K562 (cell line): Measurements from ENCODE around the gene ARAP1. TPM values are rescaled to one million over a fixed set of nuclear protein-coding genes. Genes with fewer than 3 reads are reported as not detected.

Source experiments
- ATAC-seq: fragments of 200-7000 bp; cut with Tn5 transposase; 3 replicates; pipeline ENCODE4 v1.9.1; 2020; ENCODE audit warnings: moderate library complexity
- BruUV-seq: library from RNA; stranded (reverse); fragments of 400-500 nt; replicated peaks from 2 replicates; lab custom pipeline; 2021; lab: Mats Ljungman, UMichigan
- CTCF ChIA-PET: fragments of 300-600 bp; formaldehyde crosslinking; extraction: SDS; loops from one replicate; lab custom pipeline; 2021; ENCODE audit warnings: low intra/inter-chr PET ratio; lab: Yijun Ruan, JAX
- POLR2A ChIA-PET: fragments of 300-600, 350-650 bp; sonication (Branson Sonifier 250); formaldehyde crosslinking; extraction: SDS; loops from one replicate; lab custom pipeline; 2021; ENCODE audit warnings: antibody characterized with exemption, inconsistent platforms; lab: Yijun Ruan, JAX
- DNase-seq, 4 experiments: peaks; one replicate each; pipeline versions ENCODE4 v3.0.0 to v3.0.0-alpha.2; 2011 to 2018; ENCODE audit warnings: low spot score in 3 of 4, mixed read lengths in 3 of 4; ENCODE audit errors: extremely low read depth in 1 of 4
- FAIRE-seq: peaks from 2 replicates; lab custom pipeline; 2011; peaks lifted over from hg19 to GRCh38; lab: Jason Lieb, UNC
- H2AFZ ChIP-seq: 2 replicates; pipeline ENCODE4 v1.6.0; 2011; ENCODE audit warnings: low read depth, low read length, control low read depth, inconsistent platforms
- H3K27ac ChIP-seq: fragments of 200-600 bp; 3 replicates; pipeline ENCODE4 v1.8.0; 2011; ENCODE audit warnings: low read depth, mild to moderate bottlenecking, control low read depth, inconsistent platforms, low read length, moderate library complexity, mixed read lengths; ENCODE audit errors: extremely low read depth
- H3K27me3 ChIP-seq, 2 experiments: fragments of 300-600 bp in 1 of 2; 2 replicates in 1 of 2; 3 replicates in 1 of 2; pipeline versions ENCODE4 v1.6.0 to v1.8.0; 2011; ENCODE audit warnings: inconsistent platforms in 2 of 2, low read length in 2 of 2, mild to moderate bottlenecking in 1 of 2, mixed read lengths in 1 of 2, moderate library complexity in 1 of 2; ENCODE audit not compliant: control insufficient read depth in 2 of 2, insufficient read depth in 2 of 2
- H3K36me3 ChIP-seq: fragments of 300-600 bp; 3 replicates; pipeline ENCODE4 v1.8.0; 2011; ENCODE audit warnings: mild to moderate bottlenecking, low read length, inconsistent platforms; ENCODE audit not compliant: control insufficient read depth, insufficient read depth
- H3K4me1 ChIP-seq, 2 experiments: fragments of 200-600 bp in 1 of 2; replicated peaks in 1 of 2; 2 replicates in 1 of 2; 3 replicates in 1 of 2; pipeline versions ENCODE4 v1.5.1 to v1.8.0; 2011; ENCODE audit warnings: inconsistent platforms in 2 of 2, low read length in 2 of 2, mild to moderate bottlenecking in 1 of 2, mixed read lengths in 1 of 2, moderate library complexity in 1 of 2; ENCODE audit not compliant: control insufficient read depth in 2 of 2, insufficient read depth in 2 of 2
- H3K4me2 ChIP-seq: 2 replicates; pipeline ENCODE4 v1.6.1; 2011; ENCODE audit warnings: low read length, control low read depth, inconsistent platforms, mixed read lengths; ENCODE audit not compliant: insufficient read depth
- H3K4me3 ChIP-seq: fragments of 200-600 bp; sonication (generic), shearing (Covaris generic); 2 replicates; pipeline ENCODE4 v1.5.1; 2016; ENCODE audit warnings: control low read depth, inconsistent platforms
- H3K79me2 ChIP-seq: fragments of 200-600 bp; 3 replicates; pipeline ENCODE4 v1.8.0; 2011; ENCODE audit warnings: low read length, inconsistent platforms; ENCODE audit not compliant: control insufficient read depth, insufficient read depth
- H3K9ac ChIP-seq, 2 experiments: 2 replicates each; pipeline versions ENCODE4 v1.6.0 to v1.6.1; 2011; ENCODE audit warnings: low read depth in 2 of 2, low read length in 2 of 2, control low read depth in 1 of 2, inconsistent platforms in 1 of 2, mild to moderate bottlenecking in 1 of 2, mixed read lengths in 1 of 2; ENCODE audit not compliant: insufficient read depth in 1 of 2
- H3K9me1 ChIP-seq: one replicate; pipeline ENCODE4 v1.6.0; 2011; ENCODE audit warnings: inconsistent platforms, mild to moderate bottlenecking, low read length, moderate library complexity; ENCODE audit not compliant: control insufficient read depth, insufficient read depth
- H3K9me3 ChIP-seq: replicated peaks from 2 replicates; pipeline ENCODE4 v1.5.1; 2011; ENCODE audit warnings: low read depth, low read length, inconsistent platforms; ENCODE audit not compliant: control insufficient read depth, insufficient read depth
- H4K20me1 ChIP-seq: replicated peaks from 2 replicates; pipeline ENCODE4 v1.6.1; 2011; ENCODE audit warnings: low read length, inconsistent platforms, mixed read lengths; ENCODE audit not compliant: control insufficient read depth, insufficient read depth
- ADNP ChIP-seq: fragments of 200-800 bp; sonication (Bioruptor generic); IDR thresholded peaks from 2 replicates; pipeline ENCODE4 v1.6.1; 2016; ENCODE audit warnings: missing genetic modification characterization, missing compliant biosample characterization
- ARID4B ChIP-seq: sonication (generic); formaldehyde crosslinking; IDR thresholded peaks from 2 replicates; pipeline ENCODE4 v1.8.0; 2022; ENCODE audit warnings: mild to moderate bottlenecking, missing genetic modification reagents
- CTBP1 ChIP-seq: fragments of 450-650 bp; IDR thresholded peaks from 2 replicates; pipeline ENCODE4 v1.6.1; 2016; ENCODE audit warnings: borderline replicate concordance
- E2F6 ChIP-seq, 2 experiments: IDR thresholded peaks; 2 replicates each; pipeline ENCODE4 v1.6.1; 2011; ENCODE audit warnings: borderline replicate concordance in 1 of 2, control low read depth in 1 of 2, low read depth in 1 of 2, low read length in 1 of 2, mild to moderate bottlenecking in 1 of 2, mixed read lengths in 1 of 2, moderate library complexity in 1 of 2; ENCODE audit not compliant: insufficient read depth in 1 of 2, insufficient read length in 1 of 2, poor library complexity in 1 of 2, severe bottlenecking in 1 of 2; ENCODE audit errors: extremely low read depth in 1 of 2
- EP300 ChIP-seq: IDR thresholded peaks from 2 replicates; pipeline ENCODE4 v1.6.1; 2012; ENCODE audit warnings: low read length, improper control_type of control experiment
- ETS1 ChIP-seq: conservative IDR thresholded peaks from 2 replicates; pipeline ENCODE4 v1.6.1; 2011; ENCODE audit warnings: low read depth, mild to moderate bottlenecking, low read length; ENCODE audit not compliant: control insufficient read depth
- MCM7 ChIP-seq, 2 experiments: fragments of 450-650 bp; IDR thresholded peaks; 2 replicates each; pipeline ENCODE4 v1.6.1; 2016 to 2018
- MYC ChIP-seq, 2 experiments: fragments of 250-450 bp in 1 of 2; sonication (Bioruptor Pico) in 1 of 2; IDR thresholded peaks; 2 replicates each; pipeline versions ENCODE4 v1.5.1 to v1.6.1; 2012 to 2021; ENCODE audit warnings: low read depth in 2 of 2, borderline replicate concordance in 1 of 2, improper control_type of control experiment in 1 of 2, low read length in 1 of 2, mild to moderate bottlenecking in 1 of 2, moderate library complexity in 1 of 2
- RB1 ChIP-seq: fragments of 450-650 bp; IDR thresholded peaks from 2 replicates; pipeline ENCODE4 v1.6.1; 2017; ENCODE audit warnings: low read depth, mild to moderate bottlenecking
- TAF1 ChIP-seq: IDR thresholded peaks from 2 replicates; pipeline ENCODE4 v1.6.1; 2011; ENCODE audit warnings: mild to moderate bottlenecking, low read length, moderate library complexity; ENCODE audit not compliant: insufficient read depth, control insufficient read depth, severe bottlenecking; ENCODE audit errors: extremely low read depth
- ZEB2 ChIP-seq: fragments of 450-650 bp; IDR thresholded peaks from 2 replicates; pipeline ENCODE4 v1.6.1; 2016
- ZNF77 ChIP-seq: fragments of 250-450 bp; sonication (Bioruptor Pico); IDR thresholded peaks from 2 replicates; pipeline ENCODE4 v1.5.0; 2020
- WGBS: fragments of 100-300 bp; shearing (Covaris generic); methylation state at CpG from one replicate; pipeline ENCODE4 v1.1.6; 2016; ENCODE audit warnings: low coverage, mixed read lengths; ENCODE audit not compliant: insufficient coverage; ENCODE audit errors: missing lambda C conversion rate; 5-methylcytosine and 5-hydroxymethylcytosine counted together
- in situ Hi-C: fragments of 300-500 bp; cut with MboI; formaldehyde crosslinking; loops from 4 replicates; pipeline ENCODE4 v1.15.0; 2018; ENCODE audit warnings: inconsistent platforms, mixed read lengths
- intact Hi-C: fragments of 100-400 bp; cut with micrococcal nuclease; formaldehyde crosslinking; loops from 2 replicates; pipeline ENCODE4 v1.14.2; 2022
- polyA plus RNA-seq, 8 experiments: library from polyadenylated mRNA; depleted of rRNA in 4 of 8; stranded (reverse) in 5 of 8; unstranded in 3 of 8; fragments of >200 nt; fragmentation: Nextera tagmentation in 2 of 8; fragmentation: Illumina TruSeq in 1 of 8; extraction: Ambion mirVana in 2 of 8; extraction: Trizol in 1 of 8; gene quantifications; 2 replicates each; pipeline versions ENCODE4 v1.2.1 to v1.2.3, GENCODE V29; 2011 to 2014; ENCODE audit warnings: inconsistent platforms in 1 of 8, missing spikeins in 1 of 8
- total RNA-seq, 7 experiments: library from RNA; depleted of rRNA in 6 of 7; stranded (reverse); fragments of >200 nt in 6 of 7; fragmentation: Illumina TruSeq in 2 of 7; extraction: Trizol in 2 of 7; gene quantifications; 2 replicates each; pipeline versions ENCODE4 v1.2.1 to v1.2.3, GENCODE V29; 2011 to 2021; ENCODE audit warnings: low replicate concordance in 1 of 7

Gene ARAP1
- total and polyA plus RNA-seq, 9 of the 15 experiments (the other 6 are each of a cell fraction or from before 2014, with no cell fraction given) = 0.23 to 67.0 (median 24.6) TPM

DNA sequence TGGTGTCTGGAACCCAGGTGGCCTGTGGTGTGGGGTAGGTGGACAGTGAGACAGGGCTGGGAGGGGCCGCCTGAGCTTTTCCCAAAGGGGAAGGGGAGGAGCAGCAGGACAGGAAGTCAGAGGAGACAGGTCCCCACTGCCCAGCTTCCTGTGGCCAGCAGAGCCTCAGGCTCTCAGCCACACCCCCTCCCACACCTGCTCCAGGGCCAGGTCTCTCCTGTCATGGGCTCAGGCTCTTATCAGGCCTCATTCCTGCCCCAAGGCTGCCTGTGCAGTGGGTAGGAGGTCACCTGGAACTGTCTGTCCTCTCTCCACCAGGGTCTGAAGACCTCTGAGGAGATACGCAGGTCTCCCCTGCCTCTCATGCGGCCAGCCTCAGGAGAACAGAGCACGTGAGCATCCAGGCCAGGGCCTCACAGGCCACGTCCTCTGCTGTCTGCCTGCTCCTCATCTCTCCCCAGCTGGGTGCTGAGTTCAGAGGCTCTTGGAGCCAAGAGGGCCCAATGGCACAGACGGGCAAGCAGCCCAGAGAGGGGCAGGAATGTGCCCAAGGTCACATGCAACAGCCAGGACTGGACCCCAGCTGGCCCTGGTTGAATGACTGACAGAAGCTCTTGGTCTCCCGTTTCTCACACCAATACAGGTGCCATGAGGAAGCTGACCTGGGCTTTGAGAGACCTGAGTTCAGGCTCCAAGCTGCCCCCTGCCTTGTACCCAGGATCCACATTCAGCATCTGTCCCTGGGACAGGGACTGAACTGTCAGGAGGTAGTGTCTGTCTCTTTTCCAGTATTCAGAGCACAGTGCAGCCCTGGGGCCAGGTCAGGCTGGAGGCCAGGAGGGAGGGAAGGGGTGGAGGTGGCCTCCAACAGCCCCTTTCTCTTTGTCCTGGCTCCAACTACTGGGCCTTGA is 24.9 kb upstream of the ARAP1 start:
- H3K4me3 ChIP-seq = peak overlapping the region; percentile 4; the same call in 1 of the 2 replicates
- BruUV-seq = no TSS peak
- no peaks in the 10 kb centered on the region for H4K20me1 ChIP-seq
- H2AFZ ChIP-seq = peak overlapping the region; percentile 75
- peak overlapping the region; percentile 79 to 87 for H3K9ac ChIP-seq
- POLR2A ChIA-PET = interaction anchor here (0.6 to 4.0 kb wide), 14 partner anchors 9 to 1232 kb away, joined by 3 to 36 read pairs (median 5); partner anchors contain the start of genes ARAP1 and STARD10
- H3K27me3 ChIP-seq = no peaks in the 10 kb centered on the region
- CTCF ChIA-PET = no interaction called here
- H3K36me3 ChIP-seq = peaks cover 6% of the 10 kb centered on the region; the same call in 2 of the 3 replicates
- peaks cover 11% of the 10 kb centered on the region; the same call in 2 of the 3 replicates for H3K79me2 ChIP-seq
- H3K9me1 ChIP-seq = peaks cover 7% of the 10 kb centered on the region
- intact Hi-C loops (loop anchor here (1.0 to 5.0 kb wide), 2 partner anchors 16 to 35 kb away; no protein-coding TSS in a partner anchor), in situ Hi-C loops (no loop called here)
- peak; percentile 48 for FAIRE-seq
- WGBS = 13% methylated on average over 7 of the region's 7 CpGs
- H3K4me2 ChIP-seq = peak overlapping the region; percentile 80
- peaks cover 74 to 83% of the 10 kb centered on the region in 2 experiments for H3K4me1 ChIP-seq
- peak overlapping the region; percentile 94 for H3K27ac ChIP-seq
- peak; percentile 86 for ATAC-seq
- H3K9me3 ChIP-seq = no peaks in the 10 kb centered on the region
- peak; percentile 89 to 94 (median 91) for DNase-seq
- 0 out of 2 replicates have a peak, but pooled peaks have one; percentile 0 for TF ChIP-seq ADNP (tag)
- TF ChIP-seq ZNF77 = no peak
- peak in 1 of 2 experiments; percentile 55 for TF ChIP-seq E2F6 (IDR thresholded peaks at IDR 0.05; ENCODE audit: borderline replicate concordance in 1 of 2, extremely low read depth in 1 of 2, insufficient read depth in 1 of 2, insufficient read length in 1 of 2, low read depth in 1 of 2, low read length in 1 of 2, poor library complexity in 1 of 2, severe bottlenecking in 1 of 2)
- TF ChIP-seq EP300 = peak; percentile 17; the same call in 1 of the 2 replicates
- peak; percentile 59; the same call in 1 of the 2 replicates for TF ChIP-seq CTBP1
- no peak for TF ChIP-seq MCM7 (IDR thresholded peaks at IDR 0.05)
- peak; percentile 35; the same call in 1 of the 2 replicates for TF ChIP-seq ZEB2
- TF ChIP-seq RB1 = 0 out of 2 replicates have a peak, but pooled peaks have one; percentile 4
- TF ChIP-seq MYC (IDR thresholded peaks at IDR 0.05; ENCODE audit: low read depth, low read length) = peak; percentile 60; the same call in 1 of the 2 replicates
- TF ChIP-seq MYC (CRISPR knock-in tag; IDR thresholded peaks at IDR 0.05; ENCODE audit: borderline replicate concordance, low read depth) = no peak
- TF ChIP-seq ETS1 = 0 out of 2 replicates have a peak, but pooled peaks have one; percentile 21
- TF ChIP-seq ARID4B (CRISPR knock-in tag) = peak; percentile 84
- TF ChIP-seq TAF1 = peak; percentile 26
